Islet of Langerhans (tissue), 1 donor: ENCODE results near the gene SLAIN2.

Experiments
- FAIRE-seq: peaks from one replicate; lab custom pipeline; 2011; peaks lifted over from hg19 to GRCh38; lab: Jason Lieb, UNC

The SLAIN2 gene

GRCh38 chr4:48334900-48335384, 6.4 kb upstream of the SLAIN2 start:
- no peak for FAIRE-seq

- no peak for FAIRE-seq
Observed at GRCh38 chr4:48336146-48336870, 5.0 kb upstream of the SLAIN2 start.

- no peak for FAIRE-seq
Observed at GRCh38 chr4:48337731-48338130, 3.6 kb upstream of the SLAIN2 start.

- FAIRE-seq: no peak
Observed at GRCh38 chr4:48339642-48340041, 1.7 kb upstream of the SLAIN2 start.

GRCh38 chr4:48340276-48340964, 909 bp upstream of the SLAIN2 start:
- FAIRE-seq: no peak

GRCh38 chr4:48341776-48342605, 662 bp downstream of the SLAIN2 start:
- no peak for FAIRE-seq

- FAIRE-seq: no peak
Observed at GRCh38 chr4:48342606-48342880, 1.2 kb downstream of the SLAIN2 start.

- no peak for FAIRE-seq
Observed at GRCh38 chr4:48343035-48343434, 1.7 kb downstream of the SLAIN2 start.

GRCh38 chr4:48343551-48343950, 2.2 kb downstream of the SLAIN2 start:
- FAIRE-seq: no peak

GRCh38 chr4:48345542-48345941, 4.2 kb downstream of the SLAIN2 start:
- no peak for FAIRE-seq

- no peak for FAIRE-seq
Observed at GRCh38 chr4:48346594-48346993, 5.3 kb downstream of the SLAIN2 start.

GRCh38 chr4:48347282-48347921, 6.1 kb downstream of the SLAIN2 start:
- FAIRE-seq: peak; percentile 33

- FAIRE-seq: peak; percentile 76
Observed at GRCh38 chr4:48350871-48351270, 9.5 kb downstream of the SLAIN2 start.

- FAIRE-seq: no peak
Observed at GRCh38 chr4:48352793-48353192, 11.5 kb downstream of the SLAIN2 start.

GRCh38 chr4:48356355-48356754, 15.0 kb downstream of the SLAIN2 start:
- FAIRE-seq: no peak

GRCh38 chr4:48360285-48361011, 19.1 kb downstream of the SLAIN2 start:
- peak; percentile 36 for FAIRE-seq

GRCh38 chr4:48361012-48361400, 19.7 kb downstream of the SLAIN2 start:
- no peak for FAIRE-seq

- FAIRE-seq: no peak
Observed at GRCh38 chr4:48366611-48367010, 25.3 kb downstream of the SLAIN2 start.

- FAIRE-seq: no peak
Observed at GRCh38 chr4:48367016-48367415, 25.7 kb downstream of the SLAIN2 start.

GRCh38 chr4:48368389-48368788, 27.1 kb downstream of the SLAIN2 start:
- FAIRE-seq: no peak

GRCh38 chr4:48369248-48369647, 27.9 kb downstream of the SLAIN2 start:
- FAIRE-seq: no peak

GRCh38 chr4:48369771-48370170, 28.4 kb downstream of the SLAIN2 start:
- no peak for FAIRE-seq
